Adrenal gland (tissue), 5 donors: Measurements from ENCODE around the gene SPCS2.
"Not testable (repeated sequence)": the region's sequence is repeated elsewhere in the genome, so short reads cannot be mapped to it uniquely, and the experiment has no call there.

Experiments
- CTCF ChIP-seq, 6 experiments: fragments of 450-650 bp in 4 of 6; fragments of 200-600 bp in 2 of 6; sonication (generic) in 1 of 6; IDR thresholded peaks; 1 replicate in 5 of 6; 2 replicates in 1 of 6; pipeline versions ENCODE4 v1.5.1 to v1.8.0; 2016 to 2021; ENCODE audit warnings: antibody characterized with exemption in 6 of 6, mild to moderate bottlenecking in 2 of 6, moderate library complexity in 1 of 6
- POLR2A ChIP-seq, 2 donors: fragments of 450-650 bp; IDR thresholded peaks; one replicate each; pipeline ENCODE4 v1.6.1; 2017; ENCODE audit warnings: antibody characterized with exemption in 2 of 2, mild to moderate bottlenecking in 2 of 2, moderate library complexity in 1 of 2
- donor health status: DM: no; HTN: no; CAD: no.

- TF ChIP-seq CTCF, POLR2A (IDR thresholded peaks at IDR 0.05): not testable (repeated sequence)
Observed at GRCh38 chr11:74990150-74990549, 41.1 kb downstream of the SPCS2 start.
